GM10266 (cell line): ENCODE measurements around the gene RNF213.

Experiments
- DNase-seq: peaks from one replicate; pipeline ENCODE4 v3.0.0; 2012; ENCODE audit errors: extremely low spot score
- CTCF ChIP-seq: IDR thresholded peaks from 2 replicates; pipeline ENCODE4 v1.5.1; 2012; ENCODE audit warnings: mild to moderate bottlenecking, low read depth; ENCODE audit not compliant: control insufficient read depth, insufficient read depth; ENCODE audit errors: missing control alignments

RNF213 gene

GRCh38 chr17:80220736-80221215 is 39.9 kb upstream of the RNF213 start:
- DNase-seq, result peak; percentile 58
- no peak for TF ChIP-seq CTCF

- no peak for TF ChIP-seq CTCF
- DNase-seq, result no peak
Measured at GRCh38 chr17:80221351-80222105, 39.1 kb upstream of the RNF213 start.

- no peak for DNase-seq
- TF ChIP-seq CTCF, result no peak
Measured at GRCh38 chr17:80222376-80223141, 38.1 kb upstream of the RNF213 start.

- TF ChIP-seq CTCF, result no peak
- no peak for DNase-seq
Measured at GRCh38 chr17:80223142-80223815, 37.4 kb upstream of the RNF213 start.

- TF ChIP-seq CTCF, result no peak
- no peak for DNase-seq
Measured at GRCh38 chr17:80223838-80224497, 36.7 kb upstream of the RNF213 start.

- TF ChIP-seq CTCF, result no peak
- no peak for DNase-seq
Measured at GRCh38 chr17:80224683-80225082, 36.0 kb upstream of the RNF213 start.

GRCh38 chr17:80225230-80225629 is 35.4 kb upstream of the RNF213 start:
- DNase-seq, result no peak
- TF ChIP-seq CTCF, result no peak
